Fibroblast of lung (primary cell): Measurements from ENCODE around the gene AOAH. TPM values are rescaled to one million over a fixed set of nuclear protein-coding genes. Genes with fewer than 3 reads are reported as not detected.

Source experiments
- DNase-seq, 2 donors: peaks; one replicate each; pipeline versions ENCODE4 v3.0.0 to v3.0.0-alpha.2; 2010; ENCODE audit warnings: low read depth in 2 of 2
- H2AFZ ChIP-seq: 2 replicates; pipeline ENCODE4 v1.5.1; 2012; ENCODE audit warnings: low read length, control low read depth, inconsistent platforms
- H3K27ac ChIP-seq: 2 replicates; pipeline ENCODE4 v1.5.1; 2011; ENCODE audit warnings: low read length, control low read depth; ENCODE audit not compliant: insufficient read depth
- H3K27me3 ChIP-seq: 2 replicates; pipeline ENCODE4 v1.5.1; 2011; ENCODE audit warnings: mild to moderate bottlenecking, low read length; ENCODE audit not compliant: control insufficient read depth, insufficient read depth
- H3K36me3 ChIP-seq: 2 replicates; pipeline ENCODE4 v1.5.1; 2011; ENCODE audit warnings: low read length; ENCODE audit not compliant: control insufficient read depth, insufficient read depth
- H3K4me1 ChIP-seq: 2 replicates; pipeline ENCODE4 v1.5.1; 2011; ENCODE audit warnings: low read length; ENCODE audit not compliant: control insufficient read depth, insufficient read depth; ENCODE audit errors: extremely low read depth
- H3K4me2 ChIP-seq: 2 replicates; pipeline ENCODE4 v1.5.1; 2011; ENCODE audit warnings: low read length, control low read depth; ENCODE audit not compliant: insufficient read depth; ENCODE audit errors: extremely low read depth
- H3K4me3 ChIP-seq, 4 experiments: fragments of 200-600 bp in 1 of 4; sonication (generic) in 1 of 4; replicated peaks in 1 of 4; 2 replicates each; pipeline ENCODE4 v1.5.1; 2011 to 2016; ENCODE audit warnings: low read length in 4 of 4, low read depth in 3 of 4, mild to moderate bottlenecking in 3 of 4, control low read depth in 2 of 4, inconsistent platforms in 1 of 4, mixed read lengths in 1 of 4; ENCODE audit not compliant: insufficient read depth in 1 of 4; ENCODE audit errors: control extremely low read depth in 1 of 4
- H3K79me2 ChIP-seq: 2 replicates; pipeline ENCODE4 v1.5.1; 2012; ENCODE audit warnings: mild to moderate bottlenecking, low read length, inconsistent platforms; ENCODE audit not compliant: control insufficient read depth, insufficient read depth
- H3K9ac ChIP-seq: 2 replicates; pipeline ENCODE4 v1.5.1; 2011; ENCODE audit warnings: mild to moderate bottlenecking, low read length, control low read depth; ENCODE audit not compliant: insufficient read depth
- H3K9me3 ChIP-seq: 2 replicates; pipeline ENCODE4 v1.5.1; 2012; ENCODE audit warnings: low read depth, low read length; ENCODE audit not compliant: control insufficient read depth, insufficient read depth
- H4K20me1 ChIP-seq: 2 replicates; pipeline ENCODE4 v1.5.1; 2011; ENCODE audit warnings: low read length; ENCODE audit not compliant: control insufficient read depth, insufficient read depth; ENCODE audit errors: extremely low read depth
- CTCF ChIP-seq, 2 donors: IDR thresholded peaks in 1 of 2; conservative IDR thresholded peaks in 1 of 2; 1 replicate in 1 of 2; 2 replicates in 1 of 2; pipeline ENCODE4 v1.5.1; 2011 to 2012; ENCODE audit warnings: low read length in 2 of 2, control low read depth in 1 of 2, inconsistent platforms in 1 of 2, low read depth in 1 of 2, mild to moderate bottlenecking in 1 of 2
- EZH2 ChIP-seq: IDR thresholded peaks from 2 replicates; pipeline ENCODE4 v1.5.1; 2012; ENCODE audit warnings: low read length, control low read depth, mild to moderate bottlenecking; ENCODE audit errors: missing control alignments
- polyA plus RNA-seq, 2 donors: library from polyadenylated mRNA; depleted of rRNA in 1 of 2; stranded (reverse) in 1 of 2; unstranded in 1 of 2; fragments of >200 nt; gene quantifications; 2 replicates each; pipeline ENCODE4 v1.2.1, GENCODE V29; 2011 to 2012; ENCODE audit warnings: missing spikeins in 1 of 2
- total RNA-seq: library from RNA; depleted of rRNA; stranded (reverse); fragments of >200 nt; gene quantifications from 2 replicates; pipeline ENCODE4 v1.2.1, GENCODE V29; 2014

AOAH gene
- total and polyA plus RNA-seq, 2 donors (not counting 1 experiment from before 2014, with no cell fraction given), result not detected

- Histone ChIP-seq H2AFZ (no peak overlapping the region), H3K27me3 (no peaks in the 10 kb centered on the region), H3K27ac (no peak overlapping the region), H3K79me2 (no peaks in the 10 kb centered on the region), H3K9ac (no peak overlapping the region), H3K4me1 (no peaks in the 10 kb centered on the region), H4K20me1 (no peaks in the 10 kb centered on the region), H3K36me3 (no peaks in the 10 kb centered on the region), H3K4me3 (no peak overlapping the region), H3K9me3 (no peaks in the 10 kb centered on the region), H3K4me2 (no peak overlapping the region)
- TF ChIP-seq EZH2 (no peak), CTCF (conservative IDR thresholded peaks at IDR 0.05 in 1 of 2, IDR thresholded peaks at IDR 0.05 in 1 of 2; ENCODE audit: low read depth in 1 of 2, low read length in 2 of 2) (no peak)
- peak in 1 of 2 donors; percentile 79 for DNase-seq
These were observed 57.1 kb downstream of the AOAH start for GRCh38 chr7:36667007-36667745.

GRCh38 chr7:36663481-36663880 is 60.8 kb downstream of the AOAH start:
- Histone ChIP-seq H3K27me3 (no peaks in the 10 kb centered on the region), H3K4me3 (no peak overlapping the region), H2AFZ (no peak overlapping the region), H3K9me3 (no peaks in the 10 kb centered on the region), H3K9ac (no peak overlapping the region), H3K4me2 (no peak overlapping the region), H3K79me2 (no peaks in the 10 kb centered on the region), H3K36me3 (no peaks in the 10 kb centered on the region), H3K27ac (no peak overlapping the region), H4K20me1 (no peaks in the 10 kb centered on the region), H3K4me1 (no peaks in the 10 kb centered on the region)
- no peak for TF ChIP-seq EZH2
- TF ChIP-seq CTCF (conservative IDR thresholded peaks at IDR 0.05 in 1 of 2, IDR thresholded peaks at IDR 0.05 in 1 of 2; ENCODE audit: low read depth in 1 of 2, low read length in 2 of 2), result no peak
- peak in 1 of 2 donors; percentile 43 for DNase-seq

GRCh38 chr7:36661135-36661840 is 63.0 kb downstream of the AOAH start:
- no peak overlapping the region for H3K9ac ChIP-seq
- H3K27ac ChIP-seq, result no peak overlapping the region
- peak in 1 of 2 donors; percentile 77 for DNase-seq
- H3K4me1 ChIP-seq, result no peaks in the 10 kb centered on the region
- H2AFZ ChIP-seq, result no peak overlapping the region
- H3K4me3 ChIP-seq, result no peak overlapping the region
- H3K4me2 ChIP-seq, result no peak overlapping the region
- H3K79me2 ChIP-seq, result no peaks in the 10 kb centered on the region
- H4K20me1 ChIP-seq, result no peaks in the 10 kb centered on the region
- H3K9me3 ChIP-seq, result no peaks in the 10 kb centered on the region
- no peaks in the 10 kb centered on the region for H3K36me3 ChIP-seq
- no peaks in the 10 kb centered on the region for H3K27me3 ChIP-seq
- TF ChIP-seq EZH2 (no peak), CTCF (conservative IDR thresholded peaks at IDR 0.05 in 1 of 2, IDR thresholded peaks at IDR 0.05 in 1 of 2; ENCODE audit: low read depth in 1 of 2, low read length in 2 of 2) (no peak)
